Thoracic aorta (tissue), 2 donors: ENCODE measurements around the gene XXYLT1. TPM values are rescaled to one million over a fixed set of nuclear protein-coding genes. Genes with fewer than 3 reads are reported as not detected.

Source experiments
- ATAC-seq: fragments of 150-250 bp; one replicate; pipeline ENCODE4 v1.8.0; 2017; ENCODE audit warnings: low read depth; ENCODE audit not compliant: insufficient number of reproducible peaks, low FRiP score
- DNase-seq: peaks from one replicate; pipeline ENCODE4 v3.0.0-alpha.2; 2020; ENCODE audit warnings: low spot score
- H3K27ac ChIP-seq, 2 donors: fragments of 200-600 bp; sonication (generic); 1 replicate in 1 of 2; 2 replicates in 1 of 2; pipeline ENCODE4 v1.5.1; 2016; ENCODE audit warnings: mild to moderate bottlenecking in 2 of 2, moderate library complexity in 2 of 2
- H3K27me3 ChIP-seq: fragments of 200-600 bp; sonication (generic); replicated peaks from 2 replicates; pipeline ENCODE4 v1.6.0; 2016; ENCODE audit warnings: mild to moderate bottlenecking; ENCODE audit not compliant: insufficient read depth
- H3K36me3 ChIP-seq: fragments of 200-600 bp; sonication (generic); one replicate; pipeline ENCODE4 v1.5.1; 2016
- H3K4me1 ChIP-seq, 2 donors: fragments of 200-600 bp; sonication (generic); 1 replicate in 1 of 2; 2 replicates in 1 of 2; pipeline versions ENCODE4 v1.5.1 to v1.6.0; 2016; ENCODE audit warnings: low read depth in 2 of 2, mild to moderate bottlenecking in 1 of 2; ENCODE audit not compliant: control insufficient read depth in 1 of 2
- H3K4me3 ChIP-seq: fragments of 200-600 bp; sonication (generic); 2 replicates; pipeline ENCODE4 v1.5.1; 2016; ENCODE audit warnings: mild to moderate bottlenecking
- H3K9me3 ChIP-seq: fragments of 200-600 bp; sonication (generic); 2 replicates; pipeline ENCODE4 v1.5.1; 2016
- total RNA-seq, 2 donors: library from RNA; depleted of rRNA; stranded (reverse); fragments of >200 nt; gene quantifications; one replicate each; pipeline versions ENCODE4 v1.1.0 to v1.2.3, GENCODE V29; 2016
- TF ChIP-seq, protein P1 (sequence below): fragments of 200-600 bp; sonication (generic); IDR thresholded peaks from one replicate; pipeline ENCODE4 v1.5.1; 2019; ENCODE audit warnings: antibody characterized with exemption

The XXYLT1 gene
- total RNA-seq, 2 donors from 2014 or later = 17.7 to 21.2 TPM

DNA sequence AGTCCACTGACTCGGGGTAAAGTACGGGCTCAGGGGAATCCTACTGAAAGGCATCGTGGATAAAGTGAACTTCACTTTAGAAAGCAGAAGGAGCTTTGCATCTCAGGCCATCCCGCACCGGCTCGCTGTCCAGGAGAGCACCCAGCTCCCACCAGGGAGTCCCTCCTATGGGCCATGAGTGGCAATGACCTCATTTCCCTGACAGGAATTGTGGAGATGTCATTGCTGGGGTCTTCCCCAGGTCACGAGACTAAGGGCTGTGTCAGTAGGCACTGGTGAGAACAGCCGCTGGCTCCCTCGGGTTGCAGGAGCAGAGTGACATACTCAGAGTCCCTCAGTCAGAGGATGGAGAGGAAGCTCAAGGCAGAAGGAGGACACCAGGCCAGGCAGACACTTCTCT is 97.3 kb downstream of the XXYLT1 start:
- no peak for ATAC-seq

DNA sequence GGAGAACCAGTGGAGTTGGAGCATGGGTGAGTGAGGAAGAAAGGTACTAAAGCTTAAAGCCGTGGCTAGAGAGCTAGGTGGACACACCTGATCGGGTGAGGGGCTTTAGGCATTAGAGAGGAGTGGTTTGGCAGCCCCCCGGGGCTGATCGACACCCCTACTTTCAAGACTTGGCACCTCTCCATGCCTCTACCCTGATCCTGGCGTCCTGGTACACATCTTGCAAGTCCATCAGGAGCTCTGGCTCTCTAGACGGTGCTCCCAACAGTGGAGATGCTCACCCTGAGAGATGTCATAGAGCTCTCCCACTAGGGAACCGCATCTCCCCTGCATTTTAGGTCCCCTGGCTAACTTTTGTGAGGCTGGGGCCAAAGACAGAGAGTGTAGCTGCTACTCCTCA is 98.1 kb downstream of the XXYLT1 start:
- no peaks in the 10 kb centered on the region for H3K36me3 ChIP-seq
- no peaks in the 10 kb centered on the region for H3K9me3 ChIP-seq
- H3K4me3 ChIP-seq = no peak overlapping the region
- TF ChIP-seq, protein P1, sequence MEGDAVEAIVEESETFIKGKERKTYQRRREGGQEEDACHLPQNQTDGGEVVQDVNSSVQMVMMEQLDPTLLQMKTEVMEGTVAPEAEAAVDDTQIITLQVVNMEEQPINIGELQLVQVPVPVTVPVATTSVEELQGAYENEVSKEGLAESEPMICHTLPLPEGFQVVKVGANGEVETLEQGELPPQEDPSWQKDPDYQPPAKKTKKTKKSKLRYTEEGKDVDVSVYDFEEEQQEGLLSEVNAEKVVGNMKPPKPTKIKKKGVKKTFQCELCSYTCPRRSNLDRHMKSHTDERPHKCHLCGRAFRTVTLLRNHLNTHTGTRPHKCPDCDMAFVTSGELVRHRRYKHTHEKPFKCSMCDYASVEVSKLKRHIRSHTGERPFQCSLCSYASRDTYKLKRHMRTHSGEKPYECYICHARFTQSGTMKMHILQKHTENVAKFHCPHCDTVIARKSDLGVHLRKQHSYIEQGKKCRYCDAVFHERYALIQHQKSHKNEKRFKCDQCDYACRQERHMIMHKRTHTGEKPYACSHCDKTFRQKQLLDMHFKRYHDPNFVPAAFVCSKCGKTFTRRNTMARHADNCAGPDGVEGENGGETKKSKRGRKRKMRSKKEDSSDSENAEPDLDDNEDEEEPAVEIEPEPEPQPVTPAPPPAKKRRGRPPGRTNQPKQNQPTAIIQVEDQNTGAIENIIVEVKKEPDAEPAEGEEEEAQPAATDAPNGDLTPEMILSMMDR = no peak
- DNase-seq (no peak), ATAC-seq (no peak)
- H3K4me1 ChIP-seq = peaks cover 8 to 22% of the 10 kb centered on the region in 2 donors
- no peak overlapping the region for H3K27ac ChIP-seq
- no peaks in the 10 kb centered on the region for H3K27me3 ChIP-seq

More for the DNA sequence above, 97.3 kb downstream of the XXYLT1 start:
- DNase-seq = no peak
- Histone ChIP-seq H3K27me3 (no peaks in the 10 kb centered on the region), H3K9me3 (no peaks in the 10 kb centered on the region), H3K4me1 (peaks cover 8 to 22% of the 10 kb centered on the region in 2 donors), H3K4me3 (no peak overlapping the region), H3K36me3 (no peaks in the 10 kb centered on the region), H3K27ac (no peak overlapping the region)
- TF ChIP-seq, protein P1 = no peak

DNA sequence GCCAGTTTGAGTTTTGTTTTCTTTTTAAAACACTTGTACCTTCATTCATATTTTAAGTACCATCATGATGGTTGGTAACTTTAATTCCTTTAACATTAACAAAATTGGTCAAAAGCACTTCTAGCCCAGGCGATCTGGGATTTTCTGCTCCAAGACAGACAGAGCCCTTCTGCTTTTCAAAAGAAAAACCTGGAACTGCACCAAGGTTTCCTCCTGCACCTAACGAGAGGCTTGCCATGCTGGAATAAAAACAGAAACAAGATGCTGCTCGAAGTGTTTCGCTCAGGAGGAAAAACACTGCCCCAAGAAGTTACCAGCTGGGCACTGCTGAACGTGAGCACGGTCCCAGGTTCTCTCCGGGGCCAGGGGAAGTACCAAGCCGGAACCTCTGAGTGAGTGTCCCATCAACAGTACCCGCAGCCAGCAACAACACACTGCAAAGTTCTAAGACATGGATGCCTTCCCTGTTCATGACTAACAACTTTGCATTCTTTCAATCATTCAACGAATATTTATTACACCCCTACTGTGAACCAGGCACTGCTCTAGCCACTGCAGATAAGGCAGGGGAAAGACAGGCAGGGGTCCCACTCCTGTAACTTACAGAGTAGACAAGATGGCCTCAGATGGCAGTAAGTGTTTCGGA is 98.8 kb downstream of the XXYLT1 start:
- peak; percentile 28 for DNase-seq
- H3K36me3 ChIP-seq = no peaks in the 10 kb centered on the region
- H3K27me3 ChIP-seq = no peaks in the 10 kb centered on the region
- no peaks in the 10 kb centered on the region for H3K9me3 ChIP-seq
- H3K4me3 ChIP-seq = peak overlapping the region; percentile 44
- H3K4me1 ChIP-seq = peaks cover 8 to 22% of the 10 kb centered on the region in 2 donors
- ATAC-seq = peak; percentile 63
- TF ChIP-seq, protein P1 = no peak
- H3K27ac ChIP-seq = no peak overlapping the region

DNA sequence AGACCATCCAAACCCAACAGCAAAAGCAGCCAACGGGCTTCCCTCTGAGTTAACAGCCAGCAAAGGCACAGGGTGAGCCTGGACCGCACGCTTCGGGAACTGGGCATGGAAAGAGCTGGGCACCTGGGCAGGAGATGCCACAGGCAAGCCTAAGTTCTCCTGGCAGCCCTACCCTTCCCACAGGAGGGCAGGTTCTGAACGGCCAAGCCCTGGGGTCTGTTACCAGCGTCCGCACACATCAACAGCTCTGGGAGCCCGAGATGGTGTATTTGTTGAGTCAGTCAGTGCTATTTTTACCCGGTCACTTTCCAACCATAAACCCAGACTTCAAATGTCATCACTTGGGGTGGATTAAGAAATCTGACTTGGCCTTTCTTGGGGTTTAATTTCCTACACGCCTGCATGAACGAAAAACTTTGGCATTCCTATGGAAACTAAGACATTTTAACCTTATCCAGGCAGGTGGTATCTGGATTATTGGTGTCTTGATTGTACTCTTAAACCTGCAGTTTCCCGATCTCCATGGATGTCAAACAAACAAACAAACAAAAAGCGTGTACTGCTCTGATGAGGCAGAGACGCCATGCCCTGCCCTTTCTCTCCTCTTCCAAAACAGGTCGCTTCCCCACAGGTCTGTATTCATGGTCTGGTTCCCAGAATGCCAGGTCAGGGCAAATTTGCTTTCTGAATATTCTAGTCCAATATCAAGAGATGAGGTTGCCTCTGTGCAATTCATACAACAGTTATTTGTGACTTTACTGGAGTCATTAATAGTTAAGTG is 99.7 kb downstream of the XXYLT1 start:
- Histone ChIP-seq H3K27me3 (no peaks in the 10 kb centered on the region), H3K9me3 (no peaks in the 10 kb centered on the region), H3K36me3 (no peaks in the 10 kb centered on the region), H3K4me3 (peak overlapping the region; percentile 25), H3K27ac (peak overlapping the region in 1 of 2 donors; percentile 8), H3K4me1 (peaks cover 8 to 22% of the 10 kb centered on the region in 2 donors)
- TF ChIP-seq, protein P1 = no peak
- ATAC-seq (peak; percentile 53), DNase-seq (no peak)

DNA sequence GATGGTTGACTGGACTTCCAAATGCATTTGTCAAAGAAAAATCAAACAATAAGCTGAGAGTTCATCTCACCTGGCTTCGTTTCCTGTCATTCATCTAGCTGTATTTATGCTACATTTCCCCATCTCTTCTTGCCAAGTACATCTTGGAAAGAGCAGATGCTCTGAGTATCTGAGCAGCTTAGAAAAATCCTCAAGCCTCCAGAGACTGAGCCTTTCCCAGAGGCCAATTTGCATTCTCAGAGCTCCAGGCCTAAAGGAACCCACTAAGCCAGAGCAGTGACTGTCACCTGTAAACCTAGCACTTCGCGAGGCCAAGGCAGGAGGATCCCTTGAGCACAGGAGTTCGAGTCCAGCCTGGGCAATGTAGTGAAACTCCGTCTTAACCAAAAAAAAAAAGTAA is 100.5 kb downstream of the XXYLT1 start:
- Histone ChIP-seq H3K4me1 (peaks cover 8 to 22% of the 10 kb centered on the region in 2 donors), H3K27ac (peak overlapping the region in 1 of 2 donors; percentile 8), H3K9me3 (no peaks in the 10 kb centered on the region), H3K27me3 (no peaks in the 10 kb centered on the region), H3K4me3 (no peak overlapping the region), H3K36me3 (no peaks in the 10 kb centered on the region)
- DNase-seq = no peak
- no peak for ATAC-seq
- TF ChIP-seq, protein P1 = no peak
